Cardiac septum (tissue), 1 donor: ENCODE measurements around the gene SLC27A1. TPM values are rescaled to one million over a fixed set of nuclear protein-coding genes. Genes with fewer than 3 reads are reported as not detected.

Experiments
- DNase-seq: peaks from one replicate; pipeline ENCODE4 v3.0.0-alpha.2; 2020; ENCODE audit warnings: low spot score
- intact Hi-C: fragments of 100-400 bp; cut with DNase I; formaldehyde crosslinking; loops from one replicate; pipeline ENCODE4 v1.14.0; 2022
- long read RNA-seq: library from polyadenylated mRNA; unstranded; transcript quantifications from one replicate; pipeline ENCODE4 v2.0.0, GENCODE V29; 2021
- total RNA-seq: library from RNA; stranded (reverse); fragmentation: NEBNext Ultra II Directional; extraction: Animal tissue kit (Norgen Biotek cat#: 25700); gene quantifications from one replicate; pipeline ENCODE4 v1.2.1, GENCODE V29; 2021
- donor health status: DM: no; HTN: no; CAD: no.

Gene SLC27A1
- total RNA-seq = 35.9 TPM
- long read RNA-seq, partial matches to known transcripts = 18 of 35 reads
- long read RNA-seq, other reads (novel, unspliced or antisense) = 14 of 35 reads

GRCh38 chr19:17470068-17470841 is at the start of gene SLC27A1:
TSS of gene SLC27A1 (plus strand) at chr19:17470524. CDS start at chr19:17470541, 17 bp downstream.
- intact Hi-C loops = no loop called here
- DNase-seq = peak; percentile 98

GRCh38 chr19:17421942-17422341 is 48.4 kb upstream of the SLC27A1 start:
- intact Hi-C loops = no loop called here
- DNase-seq = no peak

- no peak for DNase-seq
- intact Hi-C loops = no loop called here
Observed at GRCh38 chr19:17423429-17424208, 46.7 kb upstream of the SLC27A1 start.

- intact Hi-C loops = no loop called here
- no peak for DNase-seq
Observed at GRCh38 chr19:17424743-17425365, 45.5 kb upstream of the SLC27A1 start.

- intact Hi-C loops = no loop called here
- no peak for DNase-seq
Observed at GRCh38 chr19:17429641-17430113, 40.6 kb upstream of the SLC27A1 start.

- intact Hi-C loops = no loop called here
- DNase-seq = no peak
Observed at GRCh38 chr19:17431417-17431816, 38.9 kb upstream of the SLC27A1 start.

- DNase-seq = no peak
- intact Hi-C loops = no loop called here
Observed at GRCh38 chr19:17435218-17435617, 35.1 kb upstream of the SLC27A1 start.

GRCh38 chr19:17436094-17436873 is 34.0 kb upstream of the SLC27A1 start:
- no peak for DNase-seq
- intact Hi-C loops = no loop called here

- DNase-seq = no peak
- intact Hi-C loops = no loop called here
Observed at GRCh38 chr19:17436874-17437267, 33.5 kb upstream of the SLC27A1 start.

GRCh38 chr19:17441241-17442021 is 28.9 kb upstream of the SLC27A1 start:
- intact Hi-C loops = no loop called here
- DNase-seq = no peak

GRCh38 chr19:17445526-17446165 is 24.7 kb upstream of the SLC27A1 start:
- no peak for DNase-seq
- intact Hi-C loops = no loop called here

- DNase-seq = no peak
- intact Hi-C loops = no loop called here
Observed at GRCh38 chr19:17447704-17448130, 22.6 kb upstream of the SLC27A1 start.

GRCh38 chr19:17448131-17448967 is 22.0 kb upstream of the SLC27A1 start, which contains the start of gene TMEM221:
TSS of gene TMEM221 (minus strand) at chr19:17448668. CDS start at chr19:17448462, 206 bp downstream.
- DNase-seq = no peak

GRCh38 chr19:17450264-17451075 is 19.9 kb upstream of the SLC27A1 start:
- intact Hi-C loops = no loop called here
- DNase-seq = no peak

More at GRCh38 chr19:17448131-17448967, 22.0 kb upstream of the SLC27A1 start, which contains the start of gene TMEM221:
- intact Hi-C loops = no loop called here

- intact Hi-C loops = no loop called here
- DNase-seq = no peak
Observed at GRCh38 chr19:17451820-17452219, 18.5 kb upstream of the SLC27A1 start.

GRCh38 chr19:17454576-17455071 is 15.7 kb upstream of the SLC27A1 start:
- intact Hi-C loops = no loop called here
- DNase-seq = no peak
